Cardiac fibroblast (primary cell): ENCODE measurements around the gene SPATA19.

ENCODE experiments used
- DNase-seq, 2 donors: peaks; one replicate each; pipeline versions ENCODE4 v3.0.0 to v3.0.0-alpha.2; 2010; ENCODE audit warnings: low read depth in 2 of 2
- H3K4me3 ChIP-seq, 2 donors: replicated peaks in 1 of 2; 1 replicate in 1 of 2; 2 replicates in 1 of 2; pipeline ENCODE4 v1.5.1; 2011; ENCODE audit warnings: low read depth in 2 of 2, low read length in 2 of 2, mild to moderate bottlenecking in 2 of 2, moderate library complexity in 1 of 2
- CTCF ChIP-seq: IDR thresholded peaks from one replicate; pipeline ENCODE4 v1.5.1; 2011; ENCODE audit warnings: low read depth, mild to moderate bottlenecking, low read length, inconsistent platforms

The SPATA19 gene

GRCh38 chr11:133790995-133791394, 54.3 kb downstream of the SPATA19 start:
- TF ChIP-seq CTCF = no peak
- DNase-seq = no peak
- no peak overlapping the region for H3K4me3 ChIP-seq
